H1 (cell line): ENCODE measurements around the gene PGAM4. TPM values are rescaled to one million over a fixed set of nuclear protein-coding genes. Genes with fewer than 3 reads are reported as not detected.

Experiments
- CTCF ChIA-PET: fragments of 300-600 bp; sonication (Branson Sonifier 250); formaldehyde crosslinking; loops from one replicate; lab custom pipeline; 2021; ENCODE audit not compliant: partially characterized antibody; lab: Charles Lee
- POLR2A ChIA-PET: fragments of 300-600 bp; sonication (Branson Sonifier 250); formaldehyde crosslinking; loops from one replicate; lab custom pipeline; 2021; ENCODE audit warnings: inconsistent platforms; ENCODE audit not compliant: partially characterized antibody; lab: Charles Lee
- DNase-seq, 2 experiments: peaks; one replicate each; pipeline versions ENCODE4 v3.0.0 to v3.0.0-alpha.2; 2010 to 2022; ENCODE audit warnings: low spot score in 2 of 2, low read depth in 1 of 2, mixed read lengths in 1 of 2
- FAIRE-seq: peaks from 2 replicates; lab custom pipeline; 2011; peaks lifted over from hg19 to GRCh38; lab: Jason Lieb, UNC
- H2AFZ ChIP-seq: 2 replicates; pipeline ENCODE4 v1.8.1; 2012; ENCODE audit warnings: low read length, inconsistent platforms
- H2AK5ac ChIP-seq: 2 replicates; pipeline ENCODE4 v1.6.1; 2013; ENCODE audit warnings: low read depth, low read length
- H2BK120ac ChIP-seq: replicated peaks from 2 replicates; pipeline ENCODE3; 2013; ENCODE audit warnings: low read depth, low read length, inconsistent platforms
- H2BK12ac ChIP-seq: 2 replicates; pipeline ENCODE4 v1.6.1; 2013; ENCODE audit warnings: low read depth, low read length
- H2BK15ac ChIP-seq: 2 replicates; pipeline ENCODE4 v1.6.1; 2013; ENCODE audit warnings: low read length
- H2BK20ac ChIP-seq: 2 replicates; pipeline ENCODE4 v1.6.1; 2013; ENCODE audit warnings: low read length
- H2BK5ac ChIP-seq: 2 replicates; pipeline ENCODE4 v1.6.1; 2013; ENCODE audit warnings: low read depth, low read length
- H3K14ac ChIP-seq: 2 replicates; pipeline ENCODE4 v1.6.1; 2013; ENCODE audit warnings: inconsistent platforms; ENCODE audit not compliant: insufficient read length
- H3K18ac ChIP-seq: 2 replicates; pipeline ENCODE4 v1.6.1; 2013; ENCODE audit warnings: low read length; ENCODE audit errors: extremely low read depth
- H3K23ac ChIP-seq: 2 replicates; pipeline ENCODE4 v1.6.1; 2013; ENCODE audit warnings: inconsistent platforms; ENCODE audit not compliant: insufficient read length
- H3K23me2 ChIP-seq: 2 replicates; pipeline ENCODE4 v1.6.1; 2013; ENCODE audit warnings: low read depth, low read length
- H3K27ac ChIP-seq: 2 replicates; pipeline ENCODE4 v1.6.1; 2011; ENCODE audit warnings: low read depth, low read length, inconsistent platforms
- H3K27me3 ChIP-seq, 4 experiments: replicated peaks in 1 of 4; 1 replicate in 1 of 4; 2 replicates in 3 of 4; pipeline versions ENCODE4 v1.6.1 to v1.8.1; 2011 to 2013; ENCODE audit warnings: low read length in 3 of 4, mild to moderate bottlenecking in 3 of 4, inconsistent platforms in 2 of 4, mixed read lengths in 2 of 4, moderate library complexity in 1 of 4; ENCODE audit not compliant: control insufficient read depth in 3 of 4, insufficient read depth in 3 of 4; ENCODE audit errors: extremely low read depth in 1 of 4
- H3K36me3 ChIP-seq, 4 experiments: 2 replicates each; pipeline versions ENCODE4 v1.6.1 to v1.8.1; 2011 to 2013; ENCODE audit warnings: mild to moderate bottlenecking in 4 of 4, low read length in 3 of 4, moderate library complexity in 2 of 4, control low read depth in 1 of 4, inconsistent platforms in 1 of 4; ENCODE audit not compliant: insufficient read depth in 4 of 4, control insufficient read depth in 2 of 4
- H3K4ac ChIP-seq: replicated peaks from 2 replicates; pipeline ENCODE3; 2013; ENCODE audit warnings: low read length, low read depth, mixed read lengths, inconsistent platforms; ENCODE audit not compliant: insufficient read length
- H3K4me1 ChIP-seq, 4 experiments: replicated peaks in 1 of 4; 1 replicate in 1 of 4; 2 replicates in 3 of 4; pipeline versions ENCODE4 v1.6.1 to v1.8.1; 2011 to 2013; ENCODE audit warnings: low read length in 3 of 4, inconsistent platforms in 2 of 4, mixed read lengths in 1 of 4; ENCODE audit not compliant: insufficient read depth in 4 of 4, control insufficient read depth in 3 of 4
- H3K4me2 ChIP-seq, 2 experiments: 2 replicates each; pipeline versions ENCODE4 v1.6.1 to v1.8.1; 2011 to 2013; ENCODE audit warnings: low read depth in 2 of 2, low read length in 2 of 2, control low read depth in 1 of 2, inconsistent platforms in 1 of 2, mild to moderate bottlenecking in 1 of 2; ENCODE audit not compliant: insufficient read depth in 1 of 2
- H3K4me3 ChIP-seq, 4 experiments: fragments of 200-600, 300-600 bp in 1 of 4; sonication (generic), shearing (Covaris generic), sonication (Bioruptor Twin) in 1 of 4; 2 replicates each; pipeline versions ENCODE4 v1.5.1 to v1.8.1; 2011 to 2016; ENCODE audit warnings: low read length in 4 of 4, low read depth in 3 of 4, control low read depth in 2 of 4, inconsistent platforms in 2 of 4, mild to moderate bottlenecking in 2 of 4, mixed read lengths in 1 of 4, moderate library complexity in 1 of 4; ENCODE audit not compliant: insufficient read depth in 2 of 4; ENCODE audit errors: extremely low read depth in 1 of 4
- H3K56ac ChIP-seq: replicated peaks from 2 replicates; pipeline ENCODE3; 2013; ENCODE audit warnings: low read depth, mild to moderate bottlenecking, mixed read lengths, low read length, inconsistent platforms; ENCODE audit not compliant: insufficient read length
- H3K79me1 ChIP-seq: 2 replicates; pipeline ENCODE4 v1.6.1; 2013; ENCODE audit warnings: low read depth, low read length, control low read depth
- H3K79me2 ChIP-seq, 2 experiments: 2 replicates each; pipeline versions ENCODE4 v1.6.1 to v1.8.1; 2012 to 2013; ENCODE audit warnings: low read length in 2 of 2, mild to moderate bottlenecking in 2 of 2, inconsistent platforms in 1 of 2; ENCODE audit not compliant: insufficient read depth in 2 of 2, control insufficient read depth in 1 of 2
- H3K9ac ChIP-seq, 4 experiments: replicated peaks in 1 of 4; 1 replicate in 1 of 4; 2 replicates in 3 of 4; pipeline versions ENCODE4 v1.6.1 to v1.8.1; 2011 to 2013; ENCODE audit warnings: low read depth in 3 of 4, low read length in 3 of 4, control low read depth in 2 of 4, mild to moderate bottlenecking in 2 of 4, moderate library complexity in 2 of 4, inconsistent platforms in 1 of 4; ENCODE audit errors: extremely low read depth in 1 of 4
- H3K9me3 ChIP-seq, 2 experiments: 2 replicates each; pipeline versions ENCODE4 v1.6.1 to v1.8.1; 2012 to 2013; ENCODE audit warnings: mild to moderate bottlenecking in 2 of 2, moderate library complexity in 2 of 2, control low read depth in 1 of 2, inconsistent platforms in 1 of 2, low read depth in 1 of 2, low read length in 1 of 2, mixed read lengths in 1 of 2; ENCODE audit not compliant: insufficient read depth in 2 of 2
- H4K20me1 ChIP-seq, 2 experiments: replicated peaks in 1 of 2; 2 replicates each; pipeline versions ENCODE3 to v1.8.1; 2011 to 2013; ENCODE audit warnings: inconsistent platforms in 2 of 2, low read length in 2 of 2, mild to moderate bottlenecking in 1 of 2; ENCODE audit not compliant: insufficient read depth in 2 of 2, control insufficient read depth in 1 of 2
- H4K5ac ChIP-seq: 2 replicates; pipeline ENCODE4 v1.6.1; 2013; ENCODE audit warnings: low read length, low read depth, mixed read lengths, inconsistent platforms; ENCODE audit not compliant: insufficient read length
- H4K8ac ChIP-seq: 2 replicates; pipeline ENCODE4 v1.8.0; 2013; ENCODE audit warnings: mild to moderate bottlenecking, moderate library complexity, low read length, inconsistent platforms; ENCODE audit not compliant: insufficient read depth; ENCODE audit errors: extremely low read depth
- H4K91ac ChIP-seq: replicated peaks from 2 replicates; pipeline ENCODE3; 2013; ENCODE audit warnings: low read length, mixed read lengths, inconsistent platforms; ENCODE audit not compliant: insufficient read length
- ATF3 ChIP-seq: IDR thresholded peaks from 2 replicates; pipeline ENCODE4 v1.6.1; 2011; ENCODE audit warnings: low read depth, mild to moderate bottlenecking, low read length; ENCODE audit not compliant: insufficient read depth
- BACH1 ChIP-seq: IDR thresholded peaks from 2 replicates; pipeline ENCODE4 v1.6.1; 2012; ENCODE audit warnings: low read length, improper control_type of control experiment
- CHD1 ChIP-seq: IDR thresholded peaks from 2 replicates; pipeline ENCODE4 v1.6.1; 2012; ENCODE audit warnings: low read depth, low read length, improper control_type of control experiment
- CHD2 ChIP-seq: IDR thresholded peaks from 2 replicates; pipeline ENCODE4 v1.6.1; 2012; ENCODE audit warnings: low read length, improper control_type of control experiment
- CREB1 ChIP-seq: IDR thresholded peaks from 2 replicates; pipeline ENCODE4 v1.6.1; 2012; ENCODE audit warnings: inconsistent platforms
- E2F6 ChIP-seq: IDR thresholded peaks from 2 replicates; pipeline ENCODE4 v1.6.1; 2012; ENCODE audit warnings: inconsistent platforms
- GABPA ChIP-seq: IDR thresholded peaks from 2 replicates; pipeline ENCODE4 v1.6.1; 2011; ENCODE audit warnings: mild to moderate bottlenecking, low read length, moderate library complexity, borderline replicate concordance; ENCODE audit not compliant: insufficient read depth
- HDAC6 ChIP-seq: IDR thresholded peaks from one replicate; pipeline ENCODE4 v1.7.1; 2012; ENCODE audit warnings: low read depth, mild to moderate bottlenecking, inconsistent platforms, low read length, moderate library complexity
- MAFK ChIP-seq: IDR thresholded peaks from 2 replicates; pipeline ENCODE4 v1.6.1; 2012; ENCODE audit warnings: low read depth, mild to moderate bottlenecking, improper control_type of control experiment, low read length
- NRF1 ChIP-seq: IDR thresholded peaks from 2 replicates; pipeline ENCODE4 v1.6.1; 2011; ENCODE audit warnings: mild to moderate bottlenecking, low read depth, low read length, improper control_type of control experiment
- POLR2AphosphoS5 ChIP-seq: IDR thresholded peaks from 2 replicates; pipeline ENCODE4 v1.6.1; 2011; ENCODE audit warnings: low read depth, low read length
- RBBP5 ChIP-seq: IDR thresholded peaks from 2 replicates; pipeline ENCODE4 v1.7.1; 2012; ENCODE audit warnings: low read depth, mild to moderate bottlenecking, inconsistent platforms, low read length, moderate library complexity, borderline replicate concordance
- TAF7 ChIP-seq: optimal IDR thresholded peaks from 2 replicates; pipeline ENCODE3; 2011; ENCODE audit warnings: low read depth, mild to moderate bottlenecking, inconsistent platforms, low read length, moderate library complexity, borderline replicate concordance
- ZNF274 ChIP-seq: IDR thresholded peaks from 2 replicates; pipeline ENCODE4 v1.7.0; 2012; ENCODE audit warnings: low read length, borderline replicate concordance; ENCODE audit errors: extremely low read depth
- WGBS, 2 experiments: shearing (Covaris generic) in 1 of 2; methylation state at CpG; one replicate each; pipeline versions ENCODE4 v1.1.6 to v1.1.7; 2013 to 2015; ENCODE audit warnings: low lambda C conversion rate in 2 of 2, mixed read lengths in 2 of 2, inconsistent platforms in 1 of 2, low coverage in 1 of 2, missing lambda C conversion rate in 1 of 2; ENCODE audit not compliant: insufficient replicate concordance in 2 of 2, insufficient coverage in 1 of 2, insufficient read length in 1 of 2; ENCODE audit errors: extremely low coverage in 1 of 2, missing lambda C conversion rate in 1 of 2; 5-methylcytosine and 5-hydroxymethylcytosine counted together
- polyA plus RNA-seq, 7 experiments: library from polyadenylated mRNA; depleted of rRNA in 3 of 7; stranded (reverse) in 5 of 7; unstranded in 2 of 7; fragments of >200 nt in 5 of 7; fragments of 200-250 nt in 2 of 7; gene quantifications; 1 replicate in 5 of 7; 2 replicates in 1 of 7; 4 replicates in 1 of 7; pipeline versions ENCODE4 v1.2.1 to v1.2.3, GENCODE V29; 2011 to 2013; ENCODE audit warnings: missing spikeins in 2 of 7, mixed read lengths in 2 of 7
- total RNA-seq: library from RNA; stranded (reverse); fragmentation: NEBNext Ultra II Directional; extraction: Animal tissue kit (Norgen Biotek cat#: 25700); gene quantifications from 2 replicates; pipeline ENCODE4 v1.2.1, GENCODE V29; 2021

The PGAM4 gene
- total and polyA plus RNA-seq, 2 of the 8 experiments (the other 6 are each of a cell fraction or from before 2014, with no cell fraction given): 0.54 to 0.56 TPM

- Histone ChIP-seq H3K14ac (no peak overlapping the region), H2AFZ (no peak overlapping the region), H3K4me3 (no peak overlapping the region), H3K9me3 (no peaks in the 10 kb centered on the region), H3K23me2 (no peaks in the 10 kb centered on the region; the same call in 1 of the 2 replicates), H2BK12ac (no peak overlapping the region), H3K4me1 (no peaks in the 10 kb centered on the region), H2BK5ac (no peak overlapping the region), H3K4me2 (no peak overlapping the region), H2BK20ac (no peak overlapping the region), H3K56ac (no peak overlapping the region), H3K27ac (no peak overlapping the region), H3K23ac (no peak overlapping the region), H4K8ac (no peak overlapping the region), H3K79me2 (no peaks in the 10 kb centered on the region), H2AK5ac (no peak overlapping the region), H4K5ac (no peak overlapping the region), H3K27me3 (no peaks in the 10 kb centered on the region), H4K91ac (no peak overlapping the region), H2BK120ac (no peak overlapping the region), H3K79me1 (no peaks in the 10 kb centered on the region), H3K18ac (no peak overlapping the region), H3K9ac (no peak overlapping the region), H4K20me1 (no peaks in the 10 kb centered on the region), H3K36me3 (no peaks in the 10 kb centered on the region), H2BK15ac (no peak overlapping the region), H3K4ac (no peak overlapping the region)
- ChIA-PET CTCF (no interaction called here), POLR2A (no interaction called here)
- 100% methylated on average over 1 of the region's 1 CpG; no CpG with 5 or more reads in 1 of the 2 experiments for WGBS, 2 experiments
- FAIRE-seq (no peak), DNase-seq (no peak)
- TF ChIP-seq POLR2AphosphoS5 (no peak), ZNF274 (no peak), RBBP5 (no peak), E2F6 (no peak), TAF7 (no peak), HDAC6 (no peak), MAFK (no peak), CHD2 (no peak), CHD1 (no peak), BACH1 (no peak), GABPA (no peak), CREB1 (no peak), NRF1 (no peak), ATF3 (no peak)
Measured at GRCh38 chrX:77935886-77936285, 33.6 kb downstream of the PGAM4 start.
